Measurements from ENCODE around the gene ITM2C. TPM values are rescaled to one million over a fixed set of nuclear protein-coding genes. Genes with fewer than 3 reads are reported as not detected.
A peak's percentile ranks its signal among the peaks of the same experiment; 100 is the strongest.

The ITM2C gene
- total and polyA plus RNA-seq, 2 of the 13 experiments (the other 11 are each of a cell fraction or from before 2014, with no cell fraction given), result 70.5 to 270 TPM

DNA sequence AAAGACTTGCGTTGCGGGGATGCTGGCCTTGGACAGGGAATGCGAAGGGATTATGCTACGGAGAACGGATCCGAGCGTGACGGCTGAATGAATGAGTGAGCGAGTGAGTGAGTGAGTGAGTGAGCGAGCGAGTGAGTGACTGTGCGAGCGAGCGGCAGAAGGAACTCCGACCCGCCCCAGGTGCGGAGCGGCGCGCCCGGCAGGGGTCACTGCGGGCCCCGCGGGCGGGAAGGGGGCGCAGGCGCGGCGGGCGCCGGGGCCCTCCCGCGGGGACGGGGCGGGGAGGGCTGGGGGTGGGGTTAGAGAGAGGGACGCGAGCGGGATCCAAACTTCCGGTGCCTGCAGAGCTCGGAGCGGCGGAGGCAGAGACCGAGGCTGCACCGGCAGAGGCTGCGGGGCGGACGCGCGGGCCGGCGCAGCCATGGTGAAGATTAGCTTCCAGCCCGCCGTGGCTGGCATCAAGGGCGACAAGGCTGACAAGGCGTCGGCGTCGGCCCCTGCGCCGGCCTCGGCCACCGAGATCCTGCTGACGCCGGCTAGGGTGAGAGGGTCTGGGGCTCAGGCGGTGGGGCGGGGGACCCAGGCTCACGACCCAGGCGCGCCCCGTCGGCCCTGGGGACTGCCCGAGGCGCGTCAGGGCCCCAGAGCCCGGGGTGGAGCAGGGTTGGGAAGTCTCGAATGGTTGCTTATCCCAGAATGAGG lies at the start of gene ITM2C (continued):
- TF ChIP-seq MYC (CRISPR knock-in tag; IDR thresholded peaks at IDR 0.05; ENCODE audit: borderline replicate concordance) (no peak; the same call in 1 of the 2 replicates), ZNF225 (CRISPR knock-in tag; IDR thresholded peaks at IDR 0.05) (peak; percentile 41; the same call in 1 of the 2 replicates), CEBPB (IDR thresholded peaks at IDR 0.05; ENCODE audit: borderline replicate concordance, low read depth, low read length) (no peak), HMG20A (CRISPR knock-in tag; IDR thresholded peaks at IDR 0.05; ENCODE audit: borderline replicate concordance) (no peak), GATAD1 (CRISPR knock-in tag; IDR thresholded peaks at IDR 0.05) (peak; percentile 49; the same call in 1 of the 2 replicates), RBM22 (optimal IDR thresholded peaks at IDR 0.05; ENCODE audit: low read length) (no peak), PAF1 (CRISPR knock-in tag; IDR thresholded peaks at IDR 0.05) (no peak), ZNF614 (CRISPR knock-in tag; IDR thresholded peaks at IDR 0.05; ENCODE audit: borderline replicate concordance) (no peak), ZNF567 (CRISPR knock-in tag; IDR thresholded peaks at IDR 0.05; ENCODE audit: borderline replicate concordance) (0 out of 2 replicates have a peak, but pooled peaks have one; percentile 61), MXD4 (CRISPR knock-in tag; IDR thresholded peaks at IDR 0.05) (no peak), ARHGAP35 (CRISPR knock-in tag; IDR thresholded peaks at IDR 0.05; ENCODE audit: borderline replicate concordance) (no peak), ZNF124 (CRISPR knock-in tag; IDR thresholded peaks at IDR 0.05) (no peak), KAT2B (IDR thresholded peaks at IDR 0.05; ENCODE audit: borderline replicate concordance, low read depth, low read length) (no peak), NONO (IDR thresholded peaks at IDR 0.05) (no peak), NONO (CRISPR knock-in tag; conservative IDR thresholded peaks at IDR 0.05) (peak; percentile 57; the same call in 1 of the 2 replicates), PTBP1 (IDR thresholded peaks at IDR 0.05; ENCODE audit: low read depth, low read length, poor library complexity, severe bottlenecking) (peak; percentile 55), ZNF343 (CRISPR knock-in tag; IDR thresholded peaks at IDR 0.05) (no peak), NR1H2 (CRISPR knock-in tag; IDR thresholded peaks at IDR 0.05; ENCODE audit: borderline replicate concordance, low read depth) (no peak), MEIS1 (CRISPR knock-in tag; IDR thresholded peaks at IDR 0.05; ENCODE audit: borderline replicate concordance) (peak; percentile 29; the same call in 1 of the 2 replicates), ZNF75D (CRISPR knock-in tag; IDR thresholded peaks at IDR 0.05; ENCODE audit: borderline replicate concordance) (no peak), REL (CRISPR knock-in tag; conservative IDR thresholded peaks at IDR 0.05) (no peak; the same call in 1 of the 2 replicates), ZNF224 (CRISPR knock-in tag; IDR thresholded peaks at IDR 0.05) (no peak), SUZ12 (IDR thresholded peaks at IDR 0.05; ENCODE audit: low read depth, low read length) (no peak), SALL1 (CRISPR knock-in tag; IDR thresholded peaks at IDR 0.05) (peak; percentile 53)
- TF ChIP-seq, protein P1, sequence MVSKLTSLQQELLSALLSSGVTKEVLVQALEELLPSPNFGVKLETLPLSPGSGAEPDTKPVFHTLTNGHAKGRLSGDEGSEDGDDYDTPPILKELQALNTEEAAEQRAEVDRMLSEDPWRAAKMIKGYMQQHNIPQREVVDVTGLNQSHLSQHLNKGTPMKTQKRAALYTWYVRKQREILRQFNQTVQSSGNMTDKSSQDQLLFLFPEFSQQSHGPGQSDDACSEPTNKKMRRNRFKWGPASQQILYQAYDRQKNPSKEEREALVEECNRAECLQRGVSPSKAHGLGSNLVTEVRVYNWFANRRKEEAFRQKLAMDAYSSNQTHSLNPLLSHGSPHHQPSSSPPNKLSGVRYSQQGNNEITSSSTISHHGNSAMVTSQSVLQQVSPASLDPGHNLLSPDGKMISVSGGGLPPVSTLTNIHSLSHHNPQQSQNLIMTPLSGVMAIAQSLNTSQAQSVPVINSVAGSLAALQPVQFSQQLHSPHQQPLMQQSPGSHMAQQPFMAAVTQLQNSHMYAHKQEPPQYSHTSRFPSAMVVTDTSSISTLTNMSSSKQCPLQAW (CRISPR knock-in tag; IDR thresholded peaks at IDR 0.05), result no peak
- TF ChIP-seq, protein P2, sequence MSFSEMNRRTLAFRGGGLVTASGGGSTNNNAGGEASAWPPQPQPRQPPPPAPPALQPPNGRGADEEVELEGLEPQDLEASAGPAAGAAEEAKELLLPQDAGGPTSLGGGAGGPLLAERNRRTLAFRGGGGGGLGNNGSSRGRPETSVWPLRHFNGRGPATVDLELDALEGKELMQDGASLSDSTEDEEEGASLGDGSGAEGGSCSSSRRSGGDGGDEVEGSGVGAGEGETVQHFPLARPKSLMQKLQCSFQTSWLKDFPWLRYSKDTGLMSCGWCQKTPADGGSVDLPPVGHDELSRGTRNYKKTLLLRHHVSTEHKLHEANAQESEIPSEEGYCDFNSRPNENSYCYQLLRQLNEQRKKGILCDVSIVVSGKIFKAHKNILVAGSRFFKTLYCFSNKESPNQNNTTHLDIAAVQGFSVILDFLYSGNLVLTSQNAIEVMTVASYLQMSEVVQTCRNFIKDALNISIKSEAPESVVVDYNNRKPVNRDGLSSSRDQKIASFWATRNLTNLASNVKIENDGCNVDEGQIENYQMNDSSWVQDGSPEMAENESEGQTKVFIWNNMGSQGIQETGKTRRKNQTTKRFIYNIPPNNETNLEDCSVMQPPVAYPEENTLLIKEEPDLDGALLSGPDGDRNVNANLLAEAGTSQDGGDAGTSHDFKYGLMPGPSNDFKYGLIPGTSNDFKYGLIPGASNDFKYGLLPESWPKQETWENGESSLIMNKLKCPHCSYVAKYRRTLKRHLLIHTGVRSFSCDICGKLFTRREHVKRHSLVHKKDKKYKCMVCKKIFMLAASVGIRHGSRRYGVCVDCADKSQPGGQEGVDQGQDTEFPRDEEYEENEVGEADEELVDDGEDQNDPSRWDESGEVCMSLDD (CRISPR knock-in tag; IDR thresholded peaks at IDR 0.05; ENCODE audit: borderline replicate concordance), result no peak; the same call in 1 of the 2 replicates
- TF ChIP-seq, protein P3, sequence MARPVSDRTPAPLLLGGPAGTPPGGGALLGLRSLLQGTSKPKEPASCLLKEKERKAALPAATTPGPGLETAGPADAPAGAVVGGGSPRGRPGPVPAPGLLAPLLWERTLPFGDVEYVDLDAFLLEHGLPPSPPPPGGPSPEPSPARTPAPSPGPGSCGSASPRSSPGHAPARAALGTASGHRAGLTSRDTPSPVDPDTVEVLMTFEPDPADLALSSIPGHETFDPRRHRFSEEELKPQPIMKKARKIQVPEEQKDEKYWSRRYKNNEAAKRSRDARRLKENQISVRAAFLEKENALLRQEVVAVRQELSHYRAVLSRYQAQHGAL (CRISPR knock-in tag; IDR thresholded peaks at IDR 0.05; ENCODE audit: not compliant biosample characterization), result no peak
